NCI-H2227 (cell line): ENCODE data around the gene FAM236D.
"Not testable (repeated sequence)": the region's sequence is repeated elsewhere in the genome, so short reads cannot be mapped to it uniquely, and the experiment has no call there.

Experiments
- DNase-seq: peaks from one replicate; lab custom pipeline; 2025; ENCODE audit not compliant: unreplicated experiment; lab: John Stamatoyannopoulos, UW

FAM236D gene

DNA sequence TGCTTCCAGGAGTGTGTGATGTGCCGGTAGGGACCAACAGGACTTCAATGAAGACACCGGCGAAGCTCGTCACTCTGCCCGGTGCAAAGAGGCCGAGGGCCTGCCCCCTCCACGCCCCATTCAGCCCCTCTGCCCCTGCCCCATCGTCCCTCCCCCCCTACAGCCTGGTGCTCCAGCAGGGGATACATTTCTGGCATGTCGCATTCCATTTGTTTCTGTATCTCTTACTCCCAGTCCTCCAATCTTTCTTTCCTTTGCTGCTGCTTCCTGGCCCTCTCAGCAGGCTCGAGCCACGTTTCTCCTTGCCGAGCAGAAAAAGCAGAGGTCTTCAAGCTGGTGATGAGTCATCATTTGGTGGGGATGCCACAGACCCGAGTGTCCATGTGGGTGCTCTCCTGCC is at the start of gene FAM236D:
FAM236D (minus strand) TSS at position 101 of the 400 bp plus-strand sequence; CDS start at position 1, 100 bp downstream.
- DNase-seq: not testable (repeated sequence)

DNA sequence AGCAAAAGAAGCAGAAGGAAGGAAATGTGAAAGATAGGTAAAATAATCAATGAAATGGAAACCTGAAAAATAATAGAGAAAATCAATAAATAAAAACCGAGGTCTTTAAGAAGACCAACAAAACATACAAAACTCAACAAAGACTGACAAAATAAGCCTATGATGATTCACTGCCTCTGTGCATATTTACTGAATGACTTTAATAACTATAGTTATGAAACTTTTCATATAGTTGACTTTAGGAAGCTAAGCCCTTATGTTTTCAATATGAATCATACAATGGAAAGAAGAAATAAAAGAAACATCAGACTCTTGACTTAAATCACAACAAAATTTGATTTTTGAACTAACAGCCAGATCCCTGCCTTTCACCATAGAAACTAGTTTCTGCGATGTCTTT is 29.5 kb upstream of the FAM236D start:
- not testable (repeated sequence) for DNase-seq

DNA sequence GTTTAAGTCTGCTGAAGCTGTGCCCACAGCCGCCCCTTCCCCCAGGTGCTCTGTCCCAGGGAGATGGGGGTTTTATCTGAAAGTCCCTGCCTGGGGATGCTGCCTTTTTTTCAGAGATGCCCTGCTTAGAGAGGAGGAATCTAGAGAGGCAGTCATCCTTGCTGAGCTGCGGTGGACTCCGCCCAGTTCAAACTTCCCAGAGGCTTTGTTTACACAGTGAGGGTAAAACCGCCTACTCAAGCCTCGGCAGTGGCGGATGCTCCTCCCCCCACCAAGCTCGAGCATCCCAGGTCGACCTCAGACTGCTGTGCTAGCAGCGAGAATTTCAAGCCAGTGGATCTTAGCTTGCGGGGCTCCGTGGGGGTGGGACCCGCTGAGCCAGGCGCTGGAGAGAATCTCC is 22.7 kb upstream of the FAM236D start:
- DNase-seq: not testable (repeated sequence)

DNA sequence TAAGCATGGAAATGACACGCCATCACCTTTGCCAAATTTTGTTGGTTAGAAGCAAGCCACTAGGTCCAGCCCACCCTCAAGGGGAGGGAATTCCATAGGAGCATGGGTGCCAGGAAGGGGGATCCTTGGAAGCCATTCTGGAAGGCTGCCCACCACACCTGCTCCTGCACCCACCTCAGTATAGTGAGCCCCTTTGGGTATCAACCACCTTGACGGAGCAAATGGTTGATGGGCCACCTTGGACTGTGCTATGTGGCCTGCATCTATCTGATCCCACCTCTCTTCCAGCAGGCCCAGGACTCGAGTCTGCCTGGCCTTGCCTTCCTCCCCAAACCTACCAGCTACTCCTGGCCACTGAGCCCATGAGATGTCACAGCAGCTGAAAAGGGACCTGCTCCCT is 17.6 kb downstream of the FAM236D start:
- DNase-seq: not testable (repeated sequence)

DNA sequence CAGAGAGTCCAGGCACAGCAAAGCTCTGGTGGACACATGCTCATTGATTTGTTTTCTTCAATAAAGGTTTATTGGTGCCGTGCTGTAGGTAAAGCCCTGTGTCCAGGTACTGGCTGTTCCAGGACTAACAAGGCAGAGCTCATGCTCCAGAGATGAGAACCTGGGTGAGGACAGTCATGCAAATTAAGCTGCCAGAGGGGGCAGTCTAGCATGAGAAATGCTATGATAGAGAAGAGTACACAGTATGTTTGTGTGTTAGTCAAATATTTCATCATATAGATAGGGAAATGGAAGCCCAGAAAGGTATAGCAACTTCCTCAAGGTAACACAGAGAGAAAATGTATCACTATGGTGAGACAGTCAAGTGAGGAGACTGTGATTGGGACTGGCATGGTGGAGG is 19.9 kb downstream of the FAM236D start:
- not testable (repeated sequence) for DNase-seq

DNA sequence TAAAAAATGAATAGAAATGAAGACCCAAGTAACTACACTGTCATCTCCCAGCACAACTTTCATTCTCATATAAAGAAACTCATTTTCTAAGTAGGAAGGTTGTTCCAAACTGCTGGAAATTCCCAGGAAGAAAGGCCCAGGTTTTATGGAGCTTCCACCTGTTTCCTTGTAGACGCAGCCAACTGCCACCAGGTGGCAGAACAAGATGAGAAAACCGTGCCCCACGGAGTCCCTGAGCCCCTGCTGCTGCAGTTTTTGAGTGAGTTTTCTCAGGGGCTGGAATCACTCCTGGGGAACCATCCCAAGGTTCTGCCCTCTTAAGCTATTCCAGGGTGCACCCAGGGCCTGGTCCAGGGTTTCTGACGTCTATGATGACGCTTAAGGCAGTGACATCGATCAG is 24.0 kb downstream of the FAM236D start:
- DNase-seq: not testable (repeated sequence)

DNA sequence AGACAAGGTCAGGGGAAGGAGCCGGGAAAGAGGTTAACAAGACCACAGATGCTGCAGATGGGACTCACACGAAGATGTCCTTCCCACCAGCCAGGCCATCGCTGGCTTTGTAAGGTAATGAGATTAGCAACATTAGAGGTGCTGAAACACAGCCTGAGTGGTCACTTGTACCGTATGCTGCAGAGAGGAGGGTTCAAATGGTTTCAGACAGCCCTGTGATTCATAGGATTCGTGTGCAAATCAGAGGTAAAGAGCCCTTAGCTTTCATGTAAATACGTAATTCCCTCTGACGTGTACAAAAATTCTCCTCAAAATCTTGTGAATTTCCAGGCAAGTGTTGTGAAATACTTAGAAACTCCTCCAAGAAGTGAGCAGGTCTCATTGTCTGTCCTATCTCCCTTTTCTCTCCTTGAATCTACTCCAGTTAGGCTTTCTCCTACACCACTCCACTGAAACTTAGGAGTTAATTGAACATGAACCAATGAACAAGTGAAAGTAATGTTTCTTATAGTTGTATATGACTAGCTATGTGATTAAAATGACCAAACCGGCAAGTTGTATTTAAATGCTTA is 24.6 kb downstream of the FAM236D start:
- DNase-seq: not testable (repeated sequence)

DNA sequence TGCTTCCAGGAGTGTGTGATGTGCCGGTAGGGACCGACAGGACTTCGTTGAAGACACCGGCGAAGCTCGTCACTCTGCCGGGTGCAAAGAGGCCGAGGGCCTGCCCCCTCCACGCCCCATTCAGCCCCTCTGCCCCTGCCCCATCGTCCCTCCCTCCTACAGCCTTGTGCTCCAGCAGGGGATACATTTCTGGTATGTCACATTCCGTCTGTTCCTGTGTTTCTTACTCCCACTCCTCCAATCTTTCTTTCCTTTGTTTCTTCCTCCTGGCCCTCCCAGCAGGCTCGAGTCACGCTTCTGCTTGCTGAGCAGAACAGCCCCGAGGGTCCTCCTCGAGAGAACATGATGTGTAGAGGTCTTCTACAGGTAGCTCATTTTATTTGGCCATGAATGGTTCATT is 25.4 kb downstream of the FAM236D start, which contains the start of gene FAM236B:
FAM236B (minus strand) TSS at position 101 of the 400 bp plus-strand sequence; CDS start at position 1, 100 bp downstream.
- not testable (repeated sequence) for DNase-seq

DNA sequence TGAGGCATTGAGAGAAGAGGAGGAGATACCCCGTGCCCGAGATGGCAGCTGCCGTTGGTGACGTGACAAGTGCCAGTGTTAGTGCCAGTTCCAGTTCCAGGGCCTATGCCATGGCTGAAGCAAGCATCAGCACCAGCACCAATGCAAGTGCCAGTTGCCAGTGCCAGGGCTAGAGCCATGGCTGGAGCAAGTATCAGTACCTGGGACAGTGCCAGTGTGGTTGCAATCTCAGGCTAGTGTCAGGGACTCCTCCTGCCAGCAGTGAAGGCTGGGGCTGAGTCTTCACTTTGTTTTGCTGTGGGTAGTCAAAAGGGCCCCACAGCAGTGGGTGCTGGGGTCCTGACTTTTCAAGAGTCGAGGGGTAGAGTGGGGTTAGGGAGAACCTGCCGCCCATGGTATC is 29.9 kb downstream of the FAM236D start:
- DNase-seq: not testable (repeated sequence)

DNA sequence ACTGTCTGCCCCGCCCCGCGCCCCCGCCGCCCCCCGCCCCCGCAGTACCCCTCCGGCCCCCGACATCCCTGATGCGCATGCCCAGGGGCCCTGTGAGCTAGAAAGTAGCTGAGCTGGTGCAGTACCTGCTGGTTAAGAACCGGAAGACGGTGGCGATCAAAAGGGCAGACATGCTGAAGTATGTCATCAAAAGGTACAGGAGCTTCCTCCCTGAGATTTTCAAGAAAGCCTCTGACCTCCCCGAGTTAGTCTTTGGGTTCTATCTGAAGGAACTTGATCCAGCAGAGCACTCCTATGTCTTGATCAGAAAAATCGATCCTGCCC is 30.6 kb downstream of the FAM236D start:
- DNase-seq: not testable (repeated sequence)

DNA sequence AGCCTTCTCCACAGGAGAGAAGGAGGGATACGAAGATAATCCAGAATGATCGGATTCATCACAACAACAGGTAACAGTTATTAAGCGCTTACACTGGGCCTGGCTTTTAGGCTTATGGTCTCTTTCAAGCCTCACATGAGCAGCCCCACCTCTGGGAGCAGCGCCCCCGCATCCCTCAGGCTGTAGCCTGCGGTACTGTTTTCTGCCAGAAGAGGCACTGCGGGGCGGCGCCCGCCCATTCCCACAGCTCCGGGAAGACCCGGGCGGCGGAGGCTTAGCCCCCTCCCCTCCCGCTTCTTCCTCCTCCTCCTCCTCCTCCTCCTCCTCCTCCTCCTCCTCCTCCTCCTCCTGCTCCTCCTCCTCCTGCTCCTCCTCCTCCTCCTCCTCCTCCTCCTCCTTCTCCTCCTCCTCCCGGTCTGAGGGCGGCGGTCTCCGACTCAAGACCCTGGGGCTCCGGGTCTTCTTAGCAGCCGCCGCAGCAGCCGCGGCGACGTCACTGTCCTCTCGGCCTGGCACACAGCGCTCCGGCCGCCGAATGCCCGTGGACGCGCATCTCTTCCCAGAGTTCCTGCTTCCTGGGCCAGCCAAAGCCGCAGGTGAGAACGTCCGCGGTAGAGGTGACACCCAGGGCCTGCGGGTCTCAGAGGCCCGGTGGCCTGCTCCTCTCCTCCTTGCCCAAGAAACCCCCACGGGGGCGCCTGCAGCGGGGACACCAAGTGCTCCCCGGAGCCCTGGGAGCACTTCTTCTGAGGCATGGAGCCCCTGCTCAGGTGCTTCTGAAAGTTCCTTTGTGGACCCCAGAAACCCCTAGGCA is 31.1 kb downstream of the FAM236D start, which contains the start of gene DMRTC1B:
DMRTC1B (plus strand) TSS at position 238 of the 814 bp plus-strand sequence. CDS start 68,246 bp downstream, outside the sequence.
- not testable (repeated sequence) for DNase-seq

DNA sequence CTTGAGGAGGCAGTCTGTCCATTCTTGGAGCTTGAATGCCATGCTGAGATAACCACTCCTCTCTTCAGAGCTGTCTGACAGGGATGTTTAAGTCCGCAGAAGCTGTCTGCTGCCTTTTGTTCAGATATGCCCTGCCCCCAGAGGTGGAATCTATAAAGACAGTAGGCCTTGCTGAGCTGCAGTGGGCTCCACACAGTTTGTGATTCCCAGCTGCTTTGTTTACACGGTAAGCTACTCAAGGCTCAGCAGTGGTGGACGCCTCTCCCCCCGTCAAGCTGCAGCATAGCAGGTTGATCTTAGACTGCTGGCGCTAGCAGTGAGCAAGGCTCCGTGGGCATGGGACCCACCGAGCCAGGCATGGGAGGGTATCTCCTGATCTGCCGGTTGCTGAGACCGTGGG is 47.6 kb downstream of the FAM236D start:
- DNase-seq: not testable (repeated sequence)
